Stimulated activated naive CD8-positive, alpha-beta T cell treated with anti-CD3 and anti-CD28 coated beads, Interleukin-15, amount 100 ng/mL, for 72 hours (primary cell): Measurements from ENCODE around the gene CRYBA2.

Source experiments
- ATAC-seq: fragments of 150-1000 bp; cut with Tn5 transposase; 2 replicates; pipeline ENCODE4 v1.10.0; 2021; ENCODE audit warnings: mild to moderate bottlenecking, moderate library complexity
- DNase-seq, 2 donors: peaks; one replicate each; pipeline ENCODE4 v3.0.0; 2021 to 2022
- H3K27ac Mint-ChIP-seq, 2 donors: one replicate each; pipeline ENCODE4 v1.8.0; 2022; ENCODE audit warnings: mild to moderate bottlenecking in 2 of 2, mixed read lengths in 2 of 2, moderate library complexity in 2 of 2
- H3K27me3 Mint-ChIP-seq: one replicate; pipeline ENCODE4 v1.8.0; 2022; ENCODE audit warnings: mixed read lengths
- H3K4me1 Mint-ChIP-seq: one replicate; pipeline ENCODE4 v1.8.0; 2022; ENCODE audit warnings: mild to moderate bottlenecking, mixed read lengths
- H3K4me3 Mint-ChIP-seq, 2 donors: one replicate each; pipeline ENCODE4 v1.8.0; 2022; ENCODE audit warnings: mild to moderate bottlenecking in 2 of 2, mixed read lengths in 2 of 2, moderate library complexity in 1 of 2
- H3K9me3 Mint-ChIP-seq, 2 donors: one replicate each; pipeline ENCODE4 v1.8.0; 2022; ENCODE audit warnings: mixed read lengths in 2 of 2

Gene CRYBA2

DNA sequence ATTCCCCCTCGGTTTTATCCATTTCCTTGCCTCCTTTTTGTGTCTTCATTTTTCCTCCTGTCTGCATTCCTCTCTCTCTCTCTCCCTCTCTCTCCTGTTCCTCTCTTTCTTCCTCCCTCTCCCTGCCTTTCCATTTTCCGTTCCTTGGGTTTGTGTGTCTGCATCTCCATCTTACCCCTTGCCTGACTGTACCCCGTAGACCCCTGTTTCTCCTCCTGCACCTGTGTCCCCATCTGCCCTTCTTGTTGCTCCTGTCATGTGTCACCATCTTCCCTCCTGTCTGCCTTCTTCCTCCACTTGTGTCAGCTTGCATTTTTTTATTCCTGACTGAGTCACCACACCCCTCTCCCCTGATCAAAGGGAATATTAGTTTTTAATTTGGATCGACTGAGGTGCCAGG lies 32.0 kb downstream of the CRYBA2 start:
- peak overlapping the region; percentile 25 to 49 for H3K4me3 Mint-ChIP-seq
- H3K27me3 Mint-ChIP-seq: peaks cover 94% of the 10 kb centered on the region
- no peak overlapping the region for H3K27ac Mint-ChIP-seq
- H3K4me1 Mint-ChIP-seq: peaks cover 37% of the 10 kb centered on the region
- ATAC-seq: no peak
- DNase-seq: no peak
- H3K9me3 Mint-ChIP-seq: no peaks in the 10 kb centered on the region

DNA sequence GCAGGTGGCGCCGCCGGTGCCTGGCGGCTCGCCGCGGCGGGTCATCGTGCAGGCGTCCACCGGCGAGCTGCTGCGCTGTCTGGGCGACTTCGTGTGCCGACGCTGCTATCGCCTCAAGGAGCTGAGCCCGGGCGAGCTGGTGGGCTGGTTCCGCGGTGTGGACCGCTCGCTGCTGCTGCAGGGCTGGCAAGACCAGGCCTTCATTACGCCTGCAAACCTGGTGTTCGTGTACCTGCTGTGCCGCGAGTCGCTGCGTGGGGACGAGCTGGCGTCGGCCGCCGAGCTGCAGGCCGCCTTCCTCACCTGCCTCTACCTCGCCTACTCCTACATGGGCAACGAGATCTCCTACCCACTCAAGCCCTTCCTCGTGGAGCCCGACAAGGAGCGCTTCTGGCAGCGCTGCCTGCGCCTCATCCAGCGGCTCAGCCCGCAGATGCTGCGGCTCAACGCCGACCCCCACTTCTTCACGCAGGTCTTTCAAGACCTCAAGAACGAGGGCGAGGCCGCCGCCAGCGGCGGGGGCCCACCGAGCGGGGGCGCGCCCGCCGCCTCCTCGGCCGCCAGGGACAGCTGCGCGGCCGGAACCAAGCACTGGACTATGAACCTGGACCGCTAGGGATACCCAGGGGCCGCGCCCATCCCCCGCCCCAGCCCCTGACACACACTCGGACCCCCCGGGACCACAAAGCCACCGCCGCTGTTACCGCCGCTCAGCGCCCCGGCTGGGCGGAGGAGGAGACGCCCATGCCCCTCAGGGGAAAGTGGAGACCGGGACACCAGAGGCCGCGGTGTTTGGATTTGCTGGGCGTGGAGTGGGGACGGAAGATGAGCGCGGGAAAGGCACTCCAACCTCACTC lies 32.7 kb downstream of the CRYBA2 start:
- ATAC-seq: no peak
- no peaks in the 10 kb centered on the region for H3K9me3 Mint-ChIP-seq
- peaks cover 37% of the 10 kb centered on the region for H3K4me1 Mint-ChIP-seq
- peaks cover 96% of the 10 kb centered on the region for H3K27me3 Mint-ChIP-seq
- H3K4me3 Mint-ChIP-seq: peak overlapping the region; percentile 70 to 72
- no peak overlapping the region for H3K27ac Mint-ChIP-seq
- no peak for DNase-seq

DNA sequence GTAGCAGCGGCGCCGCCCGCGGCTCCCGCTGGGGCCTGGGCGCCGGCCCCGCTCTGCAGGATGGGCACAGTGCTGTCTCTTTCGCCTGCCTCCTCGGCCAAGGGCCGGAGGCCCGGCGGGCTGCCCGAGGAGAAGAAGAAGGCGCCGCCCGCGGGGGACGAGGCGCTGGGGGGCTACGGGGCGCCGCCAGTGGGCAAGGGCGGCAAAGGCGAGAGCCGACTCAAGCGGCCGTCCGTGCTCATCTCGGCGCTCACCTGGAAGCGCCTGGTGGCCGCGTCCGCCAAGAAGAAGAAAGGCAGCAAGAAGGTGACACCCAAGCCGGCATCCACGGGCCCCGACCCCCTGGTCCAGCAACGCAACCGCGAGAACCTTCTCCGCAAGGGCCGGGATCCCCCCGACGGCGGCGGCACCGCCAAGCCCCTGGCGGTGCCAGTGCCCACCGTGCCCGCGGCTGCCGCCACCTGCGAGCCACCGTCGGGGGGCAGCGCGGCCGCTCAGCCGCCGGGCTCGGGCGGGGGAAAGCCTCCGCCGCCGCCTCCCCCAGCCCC lies 33.4 kb downstream of the CRYBA2 start:
- peak overlapping the region; percentile 51 to 66 for H3K4me3 Mint-ChIP-seq
- ATAC-seq (peak; percentile 18), DNase-seq (no peak)
- H3K9me3 Mint-ChIP-seq: no peaks in the 10 kb centered on the region
- H3K27me3 Mint-ChIP-seq: peaks cover 96% of the 10 kb centered on the region
- no peak overlapping the region for H3K27ac Mint-ChIP-seq
- peaks cover 37% of the 10 kb centered on the region for H3K4me1 Mint-ChIP-seq

DNA sequence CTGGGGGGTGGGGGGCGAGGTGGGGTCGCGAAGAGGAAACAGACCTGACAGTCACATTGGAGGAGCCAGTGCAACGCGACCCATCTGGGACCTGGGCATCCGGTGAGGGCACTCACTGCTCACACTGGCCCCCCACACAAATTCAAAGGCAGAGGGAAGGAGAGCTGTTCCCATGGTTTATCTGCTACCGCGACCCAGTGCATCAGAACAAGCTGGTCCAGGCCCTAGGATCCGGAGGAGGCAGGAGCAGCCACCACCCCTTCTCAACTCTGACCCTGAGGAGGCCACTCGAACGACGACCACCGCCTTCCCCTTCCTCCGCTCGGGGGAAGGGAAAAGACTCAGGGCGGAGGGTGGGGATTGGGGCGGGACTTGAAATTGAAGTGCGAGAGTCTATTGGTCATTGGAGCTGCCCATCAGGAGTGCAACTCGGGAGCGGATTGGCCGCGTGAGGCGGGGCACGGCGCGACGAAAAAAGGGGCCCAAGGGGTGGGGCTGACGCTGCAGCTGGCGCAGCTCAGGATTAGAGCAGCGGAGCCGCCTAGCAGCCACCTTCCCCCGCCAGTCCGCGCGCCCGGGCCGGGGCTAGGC lies 34.0 kb downstream of the CRYBA2 start, which contains the start of gene CDK5R2:
Gene CDK5R2 (plus strand): TSS at position 526 of the 591 bp plus-strand sequence. CDS start 155 bp downstream, outside the sequence.
- ATAC-seq: peak; percentile 96
- H3K4me3 Mint-ChIP-seq: peak within 1 kb of the TSS; percentile 70 to 72
- DNase-seq: peak; percentile 86 to 88
- H3K4me1 Mint-ChIP-seq: peaks cover 37% of the 10 kb centered on the region
- peaks cover 96% of the 10 kb centered on the region for H3K27me3 Mint-ChIP-seq
- no peak within 1 kb of the TSS for H3K27ac Mint-ChIP-seq
- no peaks in the 10 kb centered on the region for H3K9me3 Mint-ChIP-seq

DNA sequence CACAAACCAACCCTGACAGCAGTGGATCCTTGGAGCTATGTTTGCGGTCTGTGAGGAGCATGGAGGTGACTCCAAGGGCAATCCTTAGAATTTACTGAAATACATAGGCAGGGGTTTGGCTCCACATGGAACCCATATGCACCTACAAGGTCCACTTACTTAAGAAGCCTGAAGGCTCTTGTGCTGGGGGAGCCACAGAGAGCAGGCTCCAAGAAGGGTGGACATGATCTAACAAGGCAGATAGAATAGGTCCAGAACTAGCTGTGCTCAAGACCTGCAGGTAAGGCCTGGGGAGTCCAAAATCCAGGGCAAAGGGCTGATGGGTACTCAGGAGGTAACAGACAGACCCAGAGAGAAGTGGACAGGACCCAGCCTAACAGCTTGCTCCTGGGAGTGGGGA lies 34.9 kb downstream of the CRYBA2 start:
- Mint-ChIP-seq H3K4me1 (peaks cover 30% of the 10 kb centered on the region), H3K4me3 (no peak overlapping the region), H3K9me3 (no peaks in the 10 kb centered on the region), H3K27me3 (peaks cover 95% of the 10 kb centered on the region), H3K27ac (no peak overlapping the region)
- no peak for DNase-seq
- ATAC-seq: no peak

DNA sequence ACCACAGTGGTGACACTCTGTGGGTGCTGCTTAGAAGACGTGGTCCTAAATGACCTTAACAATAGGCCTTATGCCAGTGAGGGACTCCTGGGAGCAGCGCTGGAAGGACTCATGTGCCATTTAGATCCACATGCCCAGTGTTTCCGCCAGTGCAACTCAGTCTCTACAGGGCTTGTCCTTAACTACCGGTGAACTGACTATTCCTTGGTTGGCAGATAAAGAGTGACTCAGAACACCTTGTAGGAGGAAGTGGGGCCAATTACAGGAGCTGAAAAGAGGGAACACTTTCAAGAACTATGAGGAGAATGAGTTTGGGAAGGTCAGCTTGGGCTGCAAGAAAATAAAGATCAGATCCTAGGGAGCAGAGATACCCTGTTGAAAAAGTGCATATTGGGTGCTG lies 35.6 kb downstream of the CRYBA2 start:
- ATAC-seq (no peak), DNase-seq (no peak)
- H3K4me1 Mint-ChIP-seq: peaks cover 24% of the 10 kb centered on the region
- H3K9me3 Mint-ChIP-seq: no peaks in the 10 kb centered on the region
- peaks cover 95% of the 10 kb centered on the region for H3K27me3 Mint-ChIP-seq
- H3K27ac Mint-ChIP-seq: no peak overlapping the region
- no peak overlapping the region for H3K4me3 Mint-ChIP-seq

DNA sequence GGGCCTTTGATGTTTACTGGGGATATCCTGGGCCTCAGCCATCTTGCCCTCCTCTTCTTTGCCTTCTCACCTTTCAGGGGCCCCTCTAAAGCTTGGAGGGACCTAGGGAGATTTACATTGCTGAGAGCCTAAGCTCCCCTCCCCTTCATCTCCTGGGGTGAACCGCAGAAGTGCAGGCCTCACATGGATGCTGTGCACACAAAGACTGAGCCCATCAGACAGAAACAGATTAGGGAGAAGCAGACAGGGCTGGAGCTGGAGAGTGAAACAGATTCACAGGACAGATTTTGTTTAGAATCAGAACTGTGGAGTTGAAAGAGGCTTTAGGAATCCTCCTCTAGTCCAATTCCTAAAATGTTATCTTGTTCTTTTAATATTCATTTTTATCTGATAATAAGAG lies 37.2 kb downstream of the CRYBA2 start:
- Mint-ChIP-seq H3K4me1 (peaks cover 16% of the 10 kb centered on the region), H3K9me3 (no peaks in the 10 kb centered on the region), H3K4me3 (no peak overlapping the region), H3K27ac (no peak overlapping the region), H3K27me3 (peaks cover 90% of the 10 kb centered on the region)
- DNase-seq: no peak
- no peak for ATAC-seq

DNA sequence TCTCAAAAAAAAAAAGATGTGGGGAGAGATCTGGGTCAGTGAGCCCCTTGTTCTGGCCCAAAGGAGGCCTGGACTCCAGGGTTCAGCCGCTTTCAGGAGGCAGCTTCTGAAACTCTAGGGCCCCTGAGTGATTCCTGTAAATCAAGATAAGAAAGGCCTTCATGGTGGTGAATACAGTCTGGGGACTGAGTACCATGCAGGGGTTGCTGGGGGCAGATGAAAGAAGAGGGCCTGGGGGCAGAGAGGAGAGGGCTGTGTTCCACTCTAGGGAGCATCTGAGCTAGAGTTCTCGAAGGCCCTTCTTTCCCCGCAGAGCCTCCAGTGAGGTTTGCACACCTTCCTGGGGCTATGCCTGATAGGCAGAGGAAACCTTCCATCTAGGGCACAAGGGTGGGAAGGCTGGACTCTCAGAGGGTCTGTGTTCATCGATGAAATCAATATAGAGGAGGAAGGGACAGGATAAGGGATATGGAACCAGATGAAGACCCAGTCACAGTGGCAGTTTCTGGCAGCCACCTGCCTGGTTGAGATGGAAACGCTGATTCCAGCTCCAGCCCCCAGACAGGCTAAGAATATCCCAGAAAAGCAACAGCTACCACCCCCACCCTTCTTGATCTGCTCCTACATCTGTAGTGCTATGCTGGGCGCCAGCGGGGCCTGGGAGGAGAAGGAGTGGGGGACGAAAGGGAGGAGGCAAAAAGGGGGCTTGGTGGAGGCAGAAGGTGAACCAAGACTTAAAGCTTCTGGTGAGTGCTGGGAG lies 38.5 kb downstream of the CRYBA2 start:
- H3K9me3 Mint-ChIP-seq: no peaks in the 10 kb centered on the region
- ATAC-seq (no peak), DNase-seq (no peak)
- H3K27me3 Mint-ChIP-seq: peaks cover 87% of the 10 kb centered on the region
- H3K27ac Mint-ChIP-seq: peak overlapping the region in 1 of 2 donors; percentile 21
- H3K4me3 Mint-ChIP-seq: no peak overlapping the region
- peaks cover 7% of the 10 kb centered on the region for H3K4me1 Mint-ChIP-seq

DNA sequence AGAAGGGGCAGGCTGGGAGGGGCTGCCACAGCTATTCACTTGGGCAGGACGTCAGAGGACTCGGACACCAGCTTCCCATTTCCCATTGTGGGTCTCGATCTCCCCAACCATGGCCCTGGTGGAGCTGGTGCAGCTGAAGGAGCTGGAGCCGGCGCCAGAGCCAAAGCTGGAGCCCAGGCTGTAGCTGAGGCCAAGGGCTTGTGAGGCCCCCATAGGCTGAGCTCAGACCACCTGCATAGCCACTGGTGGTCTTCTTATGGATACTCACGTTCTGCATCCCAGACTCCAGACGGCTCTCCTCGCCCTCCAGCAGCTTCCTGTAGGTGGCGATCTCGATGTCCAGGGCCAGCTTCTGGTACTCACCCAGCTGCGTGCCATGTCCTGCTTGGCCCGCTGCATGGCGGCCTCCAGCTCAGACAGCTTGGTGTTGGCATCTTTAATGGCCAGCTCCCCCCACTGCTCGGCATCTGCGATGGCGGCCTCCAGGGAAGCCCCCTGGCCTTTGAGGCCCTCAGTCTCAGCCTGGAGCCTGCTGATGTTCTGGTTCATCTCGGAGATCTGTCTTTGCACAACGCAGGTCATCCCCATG lies 39.8 kb downstream of the CRYBA2 start:
- no peak for DNase-seq
- H3K4me1 Mint-ChIP-seq: no peaks in the 10 kb centered on the region
- ATAC-seq: no peak
- peaks cover 81% of the 10 kb centered on the region for H3K27me3 Mint-ChIP-seq
- no peaks in the 10 kb centered on the region for H3K9me3 Mint-ChIP-seq
- no peak overlapping the region for H3K4me3 Mint-ChIP-seq
- no peak overlapping the region for H3K27ac Mint-ChIP-seq

DNA sequence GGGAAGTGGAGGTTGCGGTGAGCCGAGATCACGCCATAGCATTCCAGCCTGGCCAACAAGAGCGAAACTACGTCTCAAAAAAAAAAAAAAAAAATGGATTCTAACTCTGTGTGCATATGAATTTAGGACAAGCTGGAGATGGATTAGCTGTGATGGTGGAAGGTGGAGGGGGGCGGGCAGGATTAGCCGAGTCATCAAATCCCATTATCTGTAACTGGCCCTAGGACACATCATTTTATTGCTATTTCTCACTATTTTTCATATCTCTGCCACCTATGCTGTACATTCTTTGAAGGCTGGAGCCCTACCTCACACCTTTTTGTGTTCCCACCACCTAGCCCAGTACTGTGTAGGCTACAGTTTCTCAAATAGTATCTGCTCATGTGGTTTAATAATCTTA lies 41.1 kb downstream of the CRYBA2 start:
- H3K27ac Mint-ChIP-seq: no peak overlapping the region
- H3K4me1 Mint-ChIP-seq: no peaks in the 10 kb centered on the region
- DNase-seq (no peak), ATAC-seq (no peak)
- H3K27me3 Mint-ChIP-seq: peaks cover 76% of the 10 kb centered on the region
- no peaks in the 10 kb centered on the region for H3K9me3 Mint-ChIP-seq
- H3K4me3 Mint-ChIP-seq: no peak overlapping the region

DNA sequence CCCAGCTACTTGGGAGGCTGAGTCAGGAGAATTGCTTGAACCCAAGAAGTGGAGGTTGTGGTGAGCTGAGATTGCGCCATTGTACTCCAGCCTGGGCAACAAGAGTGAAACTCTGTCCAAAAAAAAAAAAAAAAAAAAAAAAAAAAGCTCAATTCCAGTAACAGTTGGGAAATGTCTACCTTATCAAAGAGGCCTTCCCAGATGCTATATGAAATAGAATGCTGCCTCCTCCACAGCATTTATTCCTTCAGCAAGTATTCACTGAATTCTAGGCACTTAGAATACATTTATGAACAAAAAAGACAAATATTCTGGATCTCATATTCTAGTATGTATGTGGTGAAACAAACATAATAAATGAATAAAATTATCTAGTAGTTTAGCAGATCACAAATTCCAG lies 46.6 kb downstream of the CRYBA2 start:
- no peak overlapping the region for H3K27ac Mint-ChIP-seq
- no peak overlapping the region for H3K4me3 Mint-ChIP-seq
- no peak for ATAC-seq
- no peaks in the 10 kb centered on the region for H3K9me3 Mint-ChIP-seq
- H3K4me1 Mint-ChIP-seq: no peaks in the 10 kb centered on the region
- no peak for DNase-seq
- H3K27me3 Mint-ChIP-seq: peaks cover 58% of the 10 kb centered on the region

DNA sequence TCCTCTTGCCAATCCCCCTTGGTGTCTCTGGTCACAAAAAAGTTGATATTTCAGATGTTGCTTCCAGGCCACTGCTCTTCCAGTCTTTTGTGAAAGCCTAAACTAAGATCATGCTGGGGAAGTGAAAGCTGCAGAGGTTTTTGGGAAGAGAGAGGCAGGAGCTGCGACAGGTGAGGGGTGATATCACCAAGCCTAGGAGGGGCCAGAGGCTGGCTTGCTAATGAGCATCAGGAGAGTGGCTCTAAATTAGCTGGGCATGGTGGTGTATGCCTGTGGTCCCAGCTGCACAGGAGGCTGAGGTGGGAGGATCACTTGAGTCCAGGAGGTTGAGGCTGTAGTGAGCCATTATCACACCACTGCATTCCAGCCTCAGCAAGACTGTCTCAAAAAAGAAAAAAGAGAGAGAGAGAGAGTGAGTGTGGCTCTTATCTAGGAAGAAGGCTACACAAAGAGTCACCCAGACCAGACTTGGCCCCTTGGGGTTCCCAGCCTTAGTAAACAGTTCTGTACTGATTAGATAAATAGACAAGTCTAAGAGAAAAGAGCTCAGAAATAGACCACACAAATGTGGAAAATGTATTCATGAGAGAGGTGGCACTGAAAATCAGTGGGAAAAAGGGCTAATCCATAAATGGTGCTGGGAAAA lies 48.3 kb downstream of the CRYBA2 start:
- ATAC-seq (no peak), DNase-seq (no peak)
- H3K4me3 Mint-ChIP-seq: no peak overlapping the region
- H3K27me3 Mint-ChIP-seq: peaks cover 55% of the 10 kb centered on the region
- no peak overlapping the region for H3K27ac Mint-ChIP-seq
- no peaks in the 10 kb centered on the region for H3K9me3 Mint-ChIP-seq
- H3K4me1 Mint-ChIP-seq: no peaks in the 10 kb centered on the region
